ENCODE measurements around the gene GTF2H4. TPM values are rescaled to one million over a fixed set of nuclear protein-coding genes. Genes with fewer than 3 reads are reported as not detected.
A peak's percentile ranks its signal among the peaks of the same experiment; 100 is the strongest.

Gene GTF2H4
- total and polyA plus RNA-seq, 2 of the 8 experiments (the other 6 are each of a cell fraction or from before 2014, with no cell fraction given) = 42.3 to 53.4 TPM

DNA sequence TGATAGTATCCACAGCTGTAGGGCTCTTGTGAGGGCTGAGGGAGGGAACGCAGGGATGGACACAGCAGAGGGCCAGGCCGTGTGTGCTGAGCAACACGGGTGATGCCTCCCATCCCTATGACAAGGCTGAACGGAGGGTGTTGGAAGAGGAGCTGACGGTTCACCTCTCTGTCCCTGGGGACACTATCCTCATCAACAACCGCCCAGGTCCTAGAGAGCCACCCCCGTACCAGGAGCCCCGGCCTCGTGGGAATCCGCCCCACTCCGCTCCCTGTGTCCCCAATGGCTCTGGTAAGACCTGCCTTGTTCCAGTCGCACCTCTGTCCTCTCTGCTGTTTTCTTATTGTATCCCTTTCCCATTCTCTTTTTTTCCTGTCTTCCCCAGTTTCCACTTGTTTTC is 13.6 kb upstream of the GTF2H4 start:
- no peak overlapping the region for H2BK20ac ChIP-seq (ENCODE audit: low read length)
- no peak overlapping the region for H4K5ac ChIP-seq (ENCODE audit: insufficient read length, low read depth, low read length)
- no peak overlapping the region for H3K4me2 ChIP-seq (ENCODE audit: insufficient read depth in 1 of 2, low read depth in 2 of 2, low read length in 2 of 2)
- no peak overlapping the region for H3K4ac ChIP-seq (replicated peaks; ENCODE audit: insufficient read length, low read depth, low read length)
- H4K8ac ChIP-seq (ENCODE audit: extremely low read depth, insufficient read depth, low read length) = no peak overlapping the region
- no peak overlapping the region for H2BK120ac ChIP-seq (replicated peaks; ENCODE audit: low read depth, low read length)
- DNase-seq (ENCODE audit: low read depth in 1 of 2, low spot score in 2 of 2) = no peak
- H2BK12ac ChIP-seq (ENCODE audit: low read depth, low read length) = no peak overlapping the region
- H3K79me1 ChIP-seq (ENCODE audit: low read depth, low read length) = peaks cover 10% of the 10 kb centered on the region
- peaks cover 8% of the 10 kb centered on the region; the same call in 1 of the 2 replicates for H3K23me2 ChIP-seq (ENCODE audit: low read depth, low read length)
- H2AFZ ChIP-seq (ENCODE audit: low read length) = no peak overlapping the region
- no peak overlapping the region for H3K14ac ChIP-seq (ENCODE audit: insufficient read length)
- no peak overlapping the region for H2AK5ac ChIP-seq (ENCODE audit: low read depth, low read length)
- H4K91ac ChIP-seq (replicated peaks; ENCODE audit: insufficient read length, low read length) = no peak overlapping the region
- H3K56ac ChIP-seq (replicated peaks; ENCODE audit: insufficient read length, low read depth, low read length) = no peak overlapping the region
- POLR2A ChIA-PET (ENCODE audit: partially characterized antibody) = interaction anchor here (0.8 to 1.2 kb wide), 3 partner anchors 11 to 50 kb away, joined by 3 read pairs; partner anchors contain the start of genes DDR1 and GTF2H4
- no peak overlapping the region for H2BK15ac ChIP-seq (ENCODE audit: low read length)
- H3K27me3 ChIP-seq (replicated peaks in 1 of 4; ENCODE audit: control insufficient read depth in 3 of 4, extremely low read depth in 1 of 4, insufficient read depth in 3 of 4, low read length in 3 of 4) = no peaks in the 10 kb centered on the region
- H3K18ac ChIP-seq (ENCODE audit: extremely low read depth, low read length) = no peak overlapping the region
- no peak overlapping the region for H3K23ac ChIP-seq (ENCODE audit: insufficient read length)
- no peak overlapping the region for H3K27ac ChIP-seq (ENCODE audit: low read depth, low read length)
- H3K9ac ChIP-seq (replicated peaks in 1 of 4; ENCODE audit: extremely low read depth in 1 of 4, low read depth in 3 of 4, low read length in 3 of 4) = no peak overlapping the region
- no peak overlapping the region for H2BK5ac ChIP-seq (ENCODE audit: low read depth, low read length)
- TF ChIP-seq POLR2A (IDR thresholded peaks at IDR 0.05; ENCODE audit: control extremely low read depth in 1 of 2, low read depth in 2 of 2, low read length in 2 of 2) (peak in 1 of 2 experiments; percentile 38; a peak in 1 of 3 replicates), POLR2AphosphoS5 (IDR thresholded peaks at IDR 0.05; ENCODE audit: low read depth, low read length) (peak; percentile 45; the same call in 1 of the 2 replicates), GABPA (IDR thresholded peaks at IDR 0.05; ENCODE audit: borderline replicate concordance, insufficient read depth, low read length) (no peak)
- WGBS, 2 experiments (ENCODE audit: extremely low coverage in 1 of 2, insufficient coverage in 1 of 2, insufficient read length in 1 of 2, insufficient replicate concordance in 2 of 2, low coverage in 1 of 2, low lambda C conversion rate in 2 of 2, missing lambda C conversion rate in 1 of 2) = 91% methylated on average over 12 of the region's 12 CpGs; no CpG with 5 or more reads in 1 of the 2 experiments
- peaks cover 52 to 98% (median 85%) of the 10 kb centered on the region in 4 experiments for H3K36me3 ChIP-seq (ENCODE audit: control insufficient read depth in 2 of 4, insufficient read depth in 4 of 4, low read length in 3 of 4)
- FAIRE-seq = no peak
- peaks cover 0 to 10% (median 2%) of the 10 kb centered on the region in 4 experiments; a peak in 4 of 7 replicates for H3K4me1 ChIP-seq (replicated peaks in 1 of 4; ENCODE audit: control insufficient read depth in 3 of 4, insufficient read depth in 4 of 4, low read length in 3 of 4)
- no peaks in the 10 kb centered on the region for H3K9me3 ChIP-seq (ENCODE audit: insufficient read depth in 2 of 2, low read depth in 1 of 2, low read length in 1 of 2)
- peaks cover 4 to 31% of the 10 kb centered on the region in 2 experiments for H4K20me1 ChIP-seq (replicated peaks in 1 of 2; ENCODE audit: control insufficient read depth in 1 of 2, insufficient read depth in 2 of 2, low read length in 2 of 2)
- no peak overlapping the region for H3K4me3 ChIP-seq (ENCODE audit: extremely low read depth in 1 of 4, insufficient read depth in 2 of 4, low read depth in 3 of 4, low read length in 4 of 4)
- CTCF ChIA-PET (ENCODE audit: partially characterized antibody) = interaction anchor here (0.7 to 29.0 kb wide), 6 partner anchors 13 to 189 kb away, joined by 3 to 610 read pairs (median 3); no protein-coding TSS in a partner anchor
- H3K79me2 ChIP-seq (ENCODE audit: control insufficient read depth in 1 of 2, insufficient read depth in 2 of 2, low read length in 2 of 2) = peaks cover 0 to 19% of the 10 kb centered on the region in 2 experiments; a peak in 2 of 4 replicates

Measured in H1 (cell line).